Mesodermal cell (in vitro differentiated cells): ENCODE results near the gene MED1. TPM values are rescaled to one million over a fixed set of nuclear protein-coding genes. Genes with fewer than 3 reads are reported as not detected.
"Not testable (repeated sequence)": the region's sequence is repeated elsewhere in the genome, so short reads cannot be mapped to it uniquely, and the experiment has no call there.

ENCODE experiments used
- H3K27ac ChIP-seq: 2 replicates; pipeline ENCODE4 v1.7.0; 2013; ENCODE audit warnings: mild to moderate bottlenecking, low read depth, low read length, moderate library complexity; ENCODE audit not compliant: severe bottlenecking
- H3K36me3 ChIP-seq: 2 replicates; pipeline ENCODE4 v1.7.1; 2013; ENCODE audit warnings: mild to moderate bottlenecking, low read length, moderate library complexity; ENCODE audit not compliant: control insufficient read depth, insufficient read depth
- H3K4me1 ChIP-seq: one replicate; pipeline ENCODE4 v1.7.1; 2013; ENCODE audit warnings: mild to moderate bottlenecking, low read length; ENCODE audit not compliant: insufficient read depth, control insufficient read depth, poor library complexity, severe bottlenecking
- H3K4me3 ChIP-seq: 2 replicates; pipeline ENCODE4 v1.7.0; 2013; ENCODE audit warnings: low read length, control low read depth, mild to moderate bottlenecking; ENCODE audit not compliant: insufficient read depth, poor library complexity, severe bottlenecking; ENCODE audit errors: extremely low read depth
- H3K9me3 ChIP-seq: 2 replicates; pipeline ENCODE4 v1.7.1; 2013; ENCODE audit warnings: mild to moderate bottlenecking, low read length, moderate library complexity; ENCODE audit not compliant: control insufficient read depth
- WGBS, 2 experiments: methylation state at CpG; one replicate each; pipeline ENCODE4 v1.1.5; 2013; ENCODE audit warnings: missing lambda C conversion rate in 2 of 2; ENCODE audit not compliant: insufficient coverage in 2 of 2; 5-methylcytosine and 5-hydroxymethylcytosine counted together
- polyA plus RNA-seq, 2 experiments: library from polyadenylated mRNA; stranded (reverse); fragments of 50-300 nt; gene quantifications; one replicate each; pipeline ENCODE4 v1.2.3, GENCODE V29; 2013

MED1 gene
- polyA plus RNA-seq (2013, experiment 1 of 2): 34.4 TPM
- polyA plus RNA-seq (2013, experiment 2 of 2): 31.7 TPM

GRCh38 chr17:39450847-39451581 lies at the start of gene MED1:
MED1 (minus strand) TSS chr17:39451263; CDS start chr17:39451062, 201 bp downstream.
- Histone ChIP-seq H3K9me3 (no peaks in the 10 kb centered on the region), H3K4me1 (peaks cover 5% of the 10 kb centered on the region), H3K4me3 (peak within 1 kb of the TSS; percentile 86), H3K36me3 (peaks cover 31% of the 10 kb centered on the region), H3K27ac (peak within 1 kb of the TSS; percentile 90)
- WGBS, 2 experiments: 0% methylated on average over 28 to 32 of the region's 37 CpGs

GRCh38 chr17:39496921-39497320 lies 45.9 kb upstream of the MED1 start:
- peaks cover 91% of the 10 kb centered on the region for H3K36me3 ChIP-seq
- H3K9me3 ChIP-seq, H3K4me3 ChIP-seq, H3K27ac ChIP-seq, H3K4me1 ChIP-seq: not testable (repeated sequence)
- WGBS, 2 experiments: 96 to 100% methylated on average over 11 to 12 of the region's 12 CpGs

- WGBS, 2 experiments: 96 to 100% methylated on average over 3 to 4 of the region's 4 CpGs
- peaks cover 53% of the 10 kb centered on the region for H3K36me3 ChIP-seq
- H3K4me1 ChIP-seq: peaks cover 16% of the 10 kb centered on the region
- no peak overlapping the region for H3K4me3 ChIP-seq
- H3K27ac ChIP-seq: no peak overlapping the region
- H3K9me3 ChIP-seq: no peaks in the 10 kb centered on the region
Observed at GRCh38 chr17:39487946-39488345, 36.9 kb upstream of the MED1 start.

GRCh38 chr17:39487490-39487889 lies 36.4 kb upstream of the MED1 start:
- not testable (repeated sequence) for H3K27ac ChIP-seq, H3K4me3 ChIP-seq, H3K9me3 ChIP-seq
- WGBS, 2 experiments: 100% methylated on average over 1 of the region's 3 CpGs; no CpG with 5 or more reads in 1 of the 2 experiments
- H3K36me3 ChIP-seq: peaks cover 53% of the 10 kb centered on the region
- peaks cover 16% of the 10 kb centered on the region for H3K4me1 ChIP-seq

- peaks cover 52% of the 10 kb centered on the region for H3K36me3 ChIP-seq
- H3K4me3 ChIP-seq: no peak overlapping the region
- peaks cover 16% of the 10 kb centered on the region for H3K4me1 ChIP-seq
- 83 to 100% methylated on average over 1 to 2 of the region's 2 CpGs for WGBS, 2 experiments
- no peak overlapping the region for H3K27ac ChIP-seq
- H3K9me3 ChIP-seq: no peaks in the 10 kb centered on the region
Observed at GRCh38 chr17:39486242-39486641, 35.2 kb upstream of the MED1 start.

- Histone ChIP-seq H3K27ac (no peak overlapping the region), H3K4me3 (no peak overlapping the region), H3K9me3 (no peaks in the 10 kb centered on the region), H3K36me3 (peaks cover 50% of the 10 kb centered on the region), H3K4me1 (peaks cover 16% of the 10 kb centered on the region)
- WGBS, 2 experiments: 100% methylated on average over 4 of the region's 5 CpGs; no CpG with 5 or more reads in 1 of the 2 experiments
Observed at GRCh38 chr17:39485555-39485954, 34.5 kb upstream of the MED1 start.

GRCh38 chr17:39484178-39484577 lies 33.1 kb upstream of the MED1 start:
- peaks cover 58% of the 10 kb centered on the region for H3K36me3 ChIP-seq
- H3K4me1 ChIP-seq: peaks cover 16% of the 10 kb centered on the region
- WGBS, 2 experiments: 100% methylated on average over 2 of the region's 2 CpGs; no CpG with 5 or more reads in 1 of the 2 experiments
- H3K27ac ChIP-seq: no peak overlapping the region
- H3K4me3 ChIP-seq: no peak overlapping the region
- H3K9me3 ChIP-seq: no peaks in the 10 kb centered on the region

- 88% methylated on average over 1 of the region's 6 CpGs; no CpG with 5 or more reads in 1 of the 2 experiments for WGBS, 2 experiments
- H3K4me1 ChIP-seq: peaks cover 16% of the 10 kb centered on the region
- H3K36me3 ChIP-seq: peaks cover 56% of the 10 kb centered on the region
- H3K4me3 ChIP-seq: no peak overlapping the region
- H3K27ac ChIP-seq: no peak overlapping the region
- no peaks in the 10 kb centered on the region for H3K9me3 ChIP-seq
Observed at GRCh38 chr17:39483506-39483905, 32.4 kb upstream of the MED1 start.

GRCh38 chr17:39479631-39480030 lies 28.6 kb upstream of the MED1 start:
- 85 to 86% methylated on average over 4 to 8 of the region's 8 CpGs for WGBS, 2 experiments
- not testable (repeated sequence) for H3K27ac ChIP-seq, H3K4me3 ChIP-seq, H3K9me3 ChIP-seq, H3K4me1 ChIP-seq
- H3K36me3 ChIP-seq: peaks cover 66% of the 10 kb centered on the region

- H3K4me3 ChIP-seq: no peak overlapping the region
- H3K9me3 ChIP-seq: no peaks in the 10 kb centered on the region
- 92 to 98% methylated on average over 4 to 6 of the region's 7 CpGs for WGBS, 2 experiments
- no peaks in the 10 kb centered on the region for H3K4me1 ChIP-seq
- peaks cover 67% of the 10 kb centered on the region for H3K36me3 ChIP-seq
- no peak overlapping the region for H3K27ac ChIP-seq
Observed at GRCh38 chr17:39473310-39473709, 22.2 kb upstream of the MED1 start.

GRCh38 chr17:39468610-39469009 lies 17.5 kb upstream of the MED1 start:
- H3K27ac ChIP-seq, H3K4me3 ChIP-seq, H3K9me3 ChIP-seq, H3K4me1 ChIP-seq: not testable (repeated sequence)
- WGBS, 2 experiments: 95% methylated on average over 8 of the region's 11 CpGs; no CpG with 5 or more reads in 1 of the 2 experiments
- peaks cover 48% of the 10 kb centered on the region for H3K36me3 ChIP-seq
